AG04450 (cell line): Measurements from ENCODE around the gene SEMA3G. TPM values are rescaled to one million over a fixed set of nuclear protein-coding genes. Genes with fewer than 3 reads are reported as not detected.

ENCODE experiments used
- CTCF ChIA-PET: fragments of 300-600, 350-600 bp; formaldehyde crosslinking; extraction: SDS; loops from one replicate; lab custom pipeline; 2022; ENCODE audit warnings: antibody characterized with exemption, inconsistent platforms; lab: Charles Lee
- POLR2A ChIA-PET: fragments of 350-600 bp; formaldehyde crosslinking; extraction: SDS; loops from one replicate; lab custom pipeline; 2021; ENCODE audit warnings: antibody characterized with exemption, inconsistent platforms; lab: Yijun Ruan, JAX
- DNase-seq: peaks from one replicate; pipeline ENCODE4 v3.0.0-alpha.2; 2011; ENCODE audit warnings: low read depth, low spot score
- H3K27ac ChIP-seq: one replicate; pipeline ENCODE4 v1.5.1; 2012; ENCODE audit warnings: low read depth, low read length, control low read depth
- H3K27me3 ChIP-seq: one replicate; pipeline ENCODE4 v1.6.0; 2012; ENCODE audit warnings: low read length; ENCODE audit not compliant: control insufficient read depth, insufficient read depth
- H3K4me3 ChIP-seq: 2 replicates; pipeline ENCODE4 v1.5.1; 2011; ENCODE audit warnings: mild to moderate bottlenecking, low read depth, low read length, control low read depth
- H3K9me3 ChIP-seq: 2 replicates; pipeline ENCODE4 v1.5.1; 2012; ENCODE audit warnings: low read length; ENCODE audit not compliant: control insufficient read depth, insufficient read depth
- polyA plus RNA-seq: library from polyadenylated mRNA; depleted of rRNA; stranded (reverse); fragments of >200 nt; gene quantifications from 2 replicates; pipeline ENCODE4 v1.2.3, GENCODE V29; 2011
- TF ChIP-seq, protein P1 (sequence below): IDR thresholded peaks from 2 replicates; pipeline ENCODE4 v1.5.1; 2011; ENCODE audit warnings: low read depth, low read length, control low read depth, inconsistent platforms

The SEMA3G gene
- polyA plus RNA-seq, 1 experiment: not detected

GRCh38 chr3:52403955-52404354 is 40.9 kb downstream of the SEMA3G start:
- Histone ChIP-seq H3K27ac (no peak overlapping the region), H3K9me3 (no peaks in the 10 kb centered on the region), H3K27me3 (no peaks in the 10 kb centered on the region), H3K4me3 (no peak overlapping the region)
- CTCF ChIA-PET: interaction anchor here (0.6 kb wide), 2 partner anchors 8 to 60 kb away, joined by 3 to 4 read pairs; no protein-coding TSS in a partner anchor
- POLR2A ChIA-PET: no interaction called here
- TF ChIP-seq, protein P1, sequence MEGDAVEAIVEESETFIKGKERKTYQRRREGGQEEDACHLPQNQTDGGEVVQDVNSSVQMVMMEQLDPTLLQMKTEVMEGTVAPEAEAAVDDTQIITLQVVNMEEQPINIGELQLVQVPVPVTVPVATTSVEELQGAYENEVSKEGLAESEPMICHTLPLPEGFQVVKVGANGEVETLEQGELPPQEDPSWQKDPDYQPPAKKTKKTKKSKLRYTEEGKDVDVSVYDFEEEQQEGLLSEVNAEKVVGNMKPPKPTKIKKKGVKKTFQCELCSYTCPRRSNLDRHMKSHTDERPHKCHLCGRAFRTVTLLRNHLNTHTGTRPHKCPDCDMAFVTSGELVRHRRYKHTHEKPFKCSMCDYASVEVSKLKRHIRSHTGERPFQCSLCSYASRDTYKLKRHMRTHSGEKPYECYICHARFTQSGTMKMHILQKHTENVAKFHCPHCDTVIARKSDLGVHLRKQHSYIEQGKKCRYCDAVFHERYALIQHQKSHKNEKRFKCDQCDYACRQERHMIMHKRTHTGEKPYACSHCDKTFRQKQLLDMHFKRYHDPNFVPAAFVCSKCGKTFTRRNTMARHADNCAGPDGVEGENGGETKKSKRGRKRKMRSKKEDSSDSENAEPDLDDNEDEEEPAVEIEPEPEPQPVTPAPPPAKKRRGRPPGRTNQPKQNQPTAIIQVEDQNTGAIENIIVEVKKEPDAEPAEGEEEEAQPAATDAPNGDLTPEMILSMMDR: no peak
- no peak for DNase-seq

DNA sequence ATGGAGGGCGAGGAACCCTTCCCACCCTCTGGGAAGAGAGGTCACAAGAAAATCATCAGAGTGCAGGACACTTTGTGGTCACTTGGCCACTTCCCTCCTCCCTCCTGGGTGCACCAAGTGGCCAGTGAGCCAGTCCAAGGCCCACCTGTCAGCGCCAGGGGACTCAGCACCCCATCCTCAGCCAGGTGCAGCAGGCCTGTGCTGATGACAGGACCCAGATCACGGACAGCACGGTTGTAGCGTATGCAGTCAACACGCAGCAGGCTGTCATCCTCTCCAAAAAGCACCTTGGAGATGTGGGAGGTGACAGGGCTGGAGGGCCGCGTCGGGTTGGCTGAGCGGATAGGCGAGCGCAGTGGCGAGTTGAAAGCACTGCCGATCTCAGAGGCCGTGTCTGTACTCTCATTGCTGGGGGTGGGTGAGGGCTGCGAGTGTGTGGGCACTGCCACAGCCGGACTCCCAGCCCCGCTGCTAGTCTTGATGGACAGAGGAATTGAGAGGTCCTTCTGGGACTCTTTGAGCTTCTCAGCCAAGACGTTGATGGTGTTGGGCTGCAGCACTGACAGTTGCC is 41.5 kb downstream of the SEMA3G start:
- Histone ChIP-seq H3K27me3 (no peaks in the 10 kb centered on the region), H3K27ac (no peak overlapping the region), H3K4me3 (no peak overlapping the region), H3K9me3 (no peaks in the 10 kb centered on the region)
- no peak for DNase-seq
- TF ChIP-seq, protein P1: no peak
- ChIA-PET POLR2A (interaction anchor here (0.5 kb wide), 1 partner anchor 139 kb away, joined by 3 read pairs; no protein-coding TSS in a partner anchor), CTCF (interaction anchor here (0.6 kb wide), 2 partner anchors 9 to 59 kb away, joined by 3 to 4 read pairs; no protein-coding TSS in a partner anchor)

DNA sequence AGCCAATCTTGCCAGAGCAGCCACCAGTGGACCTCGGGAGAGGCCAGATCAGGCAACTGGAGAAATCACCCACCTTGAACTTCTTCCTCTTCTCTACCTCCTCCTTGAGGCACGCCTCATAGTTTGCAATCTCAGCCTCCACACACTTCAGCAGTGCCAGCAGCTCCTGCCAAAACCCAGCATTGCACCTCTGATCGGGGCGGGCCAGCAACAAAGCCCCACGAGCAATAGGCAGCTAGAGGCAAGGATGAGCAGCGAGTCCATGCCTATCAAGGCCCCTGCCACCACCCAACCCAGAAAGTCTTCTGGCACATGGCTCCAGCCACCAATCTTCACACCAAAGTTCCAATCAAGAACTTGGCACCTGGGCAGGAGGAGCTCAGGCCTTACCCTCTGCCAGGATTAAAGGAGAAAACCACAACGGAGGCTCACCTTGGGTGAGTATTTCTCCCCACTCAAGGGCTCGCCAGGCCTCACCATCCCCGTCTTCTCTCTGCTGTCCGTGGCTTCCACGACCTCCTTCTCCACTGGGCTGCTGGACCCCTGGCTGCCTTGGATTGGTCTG is 42.1 kb downstream of the SEMA3G start:
- H3K27ac ChIP-seq: no peak overlapping the region
- CTCF ChIA-PET: no interaction called here
- no peak for DNase-seq
- no peak overlapping the region for H3K4me3 ChIP-seq
- H3K27me3 ChIP-seq: no peaks in the 10 kb centered on the region
- H3K9me3 ChIP-seq: no peaks in the 10 kb centered on the region
- POLR2A ChIA-PET: no interaction called here
- TF ChIP-seq, protein P1: no peak

GRCh38 chr3:52402101-52402521 is 42.8 kb downstream of the SEMA3G start:
- H3K9me3 ChIP-seq: no peaks in the 10 kb centered on the region
- TF ChIP-seq, protein P1: no peak
- H3K27me3 ChIP-seq: no peaks in the 10 kb centered on the region
- DNase-seq: no peak
- ChIA-PET POLR2A (no interaction called here), CTCF (no interaction called here)
- H3K27ac ChIP-seq: no peak overlapping the region
- H3K4me3 ChIP-seq: no peak overlapping the region

DNA sequence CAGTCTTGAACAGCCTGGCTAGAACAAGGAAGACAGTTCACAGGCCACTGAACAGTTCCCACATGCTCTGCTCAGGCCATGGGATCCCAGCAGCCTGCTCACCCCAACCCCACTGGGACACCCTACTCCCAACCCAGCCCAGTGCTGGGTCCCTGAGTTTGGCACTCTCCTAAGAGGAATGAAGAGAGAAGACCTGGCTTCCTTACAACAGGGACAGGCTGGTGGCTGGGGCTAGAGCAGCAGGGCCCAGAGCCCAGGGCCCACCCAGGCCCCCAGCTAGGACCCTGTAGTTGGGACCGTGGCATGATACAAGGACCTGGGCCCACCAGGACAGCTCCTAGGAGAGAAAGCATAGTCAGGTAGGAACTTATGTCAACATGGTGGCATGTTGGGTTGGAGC is 43.4 kb downstream of the SEMA3G start:
- ChIA-PET POLR2A (no interaction called here), CTCF (no interaction called here)
- Histone ChIP-seq H3K9me3 (no peaks in the 10 kb centered on the region), H3K27ac (no peak overlapping the region), H3K4me3 (no peak overlapping the region), H3K27me3 (no peaks in the 10 kb centered on the region)
- DNase-seq: no peak
- TF ChIP-seq, protein P1: no peak
